Measurements from ENCODE around the gene ATOH7.

The ATOH7 gene

GRCh38 chr10:68253346-68253745, 21.4 kb upstream of the ATOH7 start:
- no peaks in the 10 kb centered on the region for H3K27me3 ChIP-seq (replicated peaks; ENCODE audit: insufficient read depth, low read length)
- H3K36me3 ChIP-seq (replicated peaks; ENCODE audit: insufficient read depth, low read length): no peaks in the 10 kb centered on the region
- peaks cover 14% of the 10 kb centered on the region for H3F3A ChIP-seq (ENCODE audit: insufficient read depth, low read length)
- H4K20me1 ChIP-seq (ENCODE audit: insufficient read depth, low read length): no peaks in the 10 kb centered on the region
- H3K4me2 ChIP-seq (ENCODE audit: low read depth, low read length): peak overlapping the region; percentile 18; the same call in 1 of the 2 replicates
- no peak overlapping the region for H3K9ac ChIP-seq (ENCODE audit: low read length)
- no peaks in the 10 kb centered on the region for H3K9me3 ChIP-seq (replicated peaks; ENCODE audit: insufficient read depth, low read length)
- H3K9me2 ChIP-seq (replicated peaks; ENCODE audit: insufficient read depth, low read length): no peaks in the 10 kb centered on the region
- TF ChIP-seq EZH2 (optimal IDR thresholded peaks at IDR 0.05; ENCODE audit: low read depth, low read length) (no peak), EZH2phosphoT487 (IDR thresholded peaks at IDR 0.05; ENCODE audit: low read length) (no peak), CTCF (IDR thresholded peaks at IDR 0.05; ENCODE audit: low read length) (no peak)
- no peak overlapping the region for H2AFZ ChIP-seq (ENCODE audit: low read length)
- H3K4me1 ChIP-seq (ENCODE audit: low read length): peaks cover 28% of the 10 kb centered on the region
- H3K79me2 ChIP-seq (ENCODE audit: low read length): no peaks in the 10 kb centered on the region
- peak overlapping the region; percentile 34; the same call in 1 of the 2 replicates for H3K27ac ChIP-seq (ENCODE audit: low read length)
- no peak overlapping the region for H3K4me3 ChIP-seq (ENCODE audit: low read length)
- peak; percentile 59 for DNase-seq

GRCh38 chr10:68251625-68252495, 19.9 kb upstream of the ATOH7 start:
- peak overlapping the region; percentile 71 for H3K4me2 ChIP-seq (ENCODE audit: low read depth, low read length)
- no peaks in the 10 kb centered on the region for H3K36me3 ChIP-seq (replicated peaks; ENCODE audit: insufficient read depth, low read length)
- no peaks in the 10 kb centered on the region for H3K9me2 ChIP-seq (replicated peaks; ENCODE audit: insufficient read depth, low read length)
- H3K79me2 ChIP-seq (ENCODE audit: low read length): no peaks in the 10 kb centered on the region
- peaks cover 28% of the 10 kb centered on the region for H3K4me1 ChIP-seq (ENCODE audit: low read length)
- H3F3A ChIP-seq (ENCODE audit: insufficient read depth, low read length): peaks cover 14% of the 10 kb centered on the region
- H2AFZ ChIP-seq (ENCODE audit: low read length): peak overlapping the region; percentile 76
- DNase-seq: peak; percentile 25
- H3K9ac ChIP-seq (ENCODE audit: low read length): peak overlapping the region; percentile 28; the same call in 1 of the 2 replicates
- no peaks in the 10 kb centered on the region for H4K20me1 ChIP-seq (ENCODE audit: insufficient read depth, low read length)
- no peaks in the 10 kb centered on the region for H3K27me3 ChIP-seq (replicated peaks; ENCODE audit: insufficient read depth, low read length)
- no peaks in the 10 kb centered on the region for H3K9me3 ChIP-seq (replicated peaks; ENCODE audit: insufficient read depth, low read length)
- no peak for TF ChIP-seq CTCF (IDR thresholded peaks at IDR 0.05; ENCODE audit: low read length)
- no peak for TF ChIP-seq EZH2phosphoT487 (IDR thresholded peaks at IDR 0.05; ENCODE audit: low read length)
- TF ChIP-seq EZH2 (optimal IDR thresholded peaks at IDR 0.05; ENCODE audit: low read depth, low read length): no peak
- H3K27ac ChIP-seq (ENCODE audit: low read length): peak overlapping the region; percentile 43; the same call in 1 of the 2 replicates
- H3K4me3 ChIP-seq (ENCODE audit: low read length): peak overlapping the region; percentile 40

DNA sequence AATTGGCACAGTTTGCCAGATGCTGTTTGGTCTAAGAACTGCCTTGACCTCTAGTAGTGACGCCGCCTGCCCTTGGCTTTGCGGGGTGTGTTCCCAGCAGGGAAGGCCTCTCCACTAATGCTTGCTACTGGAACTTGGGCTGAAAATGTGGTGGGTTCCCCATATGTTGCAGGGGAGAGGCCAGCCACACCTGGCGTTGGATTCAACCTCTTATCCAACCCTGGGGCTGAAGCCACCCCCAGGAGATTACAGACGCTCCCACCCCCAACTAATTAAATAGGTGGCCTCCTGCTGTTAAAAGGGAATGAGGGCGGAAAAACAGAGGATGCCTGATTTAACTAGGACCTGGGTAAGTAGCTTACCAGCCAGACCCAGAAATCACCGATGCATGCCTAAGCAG, 19.2 kb upstream of the ATOH7 start:
- Histone ChIP-seq H3K4me2 (ENCODE audit: low read depth, low read length) (peak overlapping the region; percentile 71), H3K9me3 (replicated peaks; ENCODE audit: insufficient read depth, low read length) (no peaks in the 10 kb centered on the region), H3K4me3 (ENCODE audit: low read length) (no peak overlapping the region), H4K20me1 (ENCODE audit: insufficient read depth, low read length) (no peaks in the 10 kb centered on the region), H3K36me3 (replicated peaks; ENCODE audit: insufficient read depth, low read length) (no peaks in the 10 kb centered on the region), H2AFZ (ENCODE audit: low read length) (peak overlapping the region; percentile 76; the same call in 1 of the 2 replicates), H3K4me1 (ENCODE audit: low read length) (peaks cover 28% of the 10 kb centered on the region), H3F3A (ENCODE audit: insufficient read depth, low read length) (peaks cover 14% of the 10 kb centered on the region), H3K27ac (ENCODE audit: low read length) (peak overlapping the region; percentile 43; the same call in 1 of the 2 replicates), H3K27me3 (replicated peaks; ENCODE audit: insufficient read depth, low read length) (no peaks in the 10 kb centered on the region), H3K79me2 (ENCODE audit: low read length) (no peaks in the 10 kb centered on the region), H3K9ac (ENCODE audit: low read length) (no peak overlapping the region; the same call in 1 of the 2 replicates), H3K9me2 (replicated peaks; ENCODE audit: insufficient read depth, low read length) (no peaks in the 10 kb centered on the region)
- no peak for DNase-seq
- TF ChIP-seq CTCF (IDR thresholded peaks at IDR 0.05; ENCODE audit: low read length): no peak
- no peak for TF ChIP-seq EZH2 (optimal IDR thresholded peaks at IDR 0.05; ENCODE audit: low read depth, low read length)
- TF ChIP-seq EZH2phosphoT487 (IDR thresholded peaks at IDR 0.05; ENCODE audit: low read length): no peak

All from MM.1S (cell line).